ENCODE results near the gene TMEM269.

DNA sequence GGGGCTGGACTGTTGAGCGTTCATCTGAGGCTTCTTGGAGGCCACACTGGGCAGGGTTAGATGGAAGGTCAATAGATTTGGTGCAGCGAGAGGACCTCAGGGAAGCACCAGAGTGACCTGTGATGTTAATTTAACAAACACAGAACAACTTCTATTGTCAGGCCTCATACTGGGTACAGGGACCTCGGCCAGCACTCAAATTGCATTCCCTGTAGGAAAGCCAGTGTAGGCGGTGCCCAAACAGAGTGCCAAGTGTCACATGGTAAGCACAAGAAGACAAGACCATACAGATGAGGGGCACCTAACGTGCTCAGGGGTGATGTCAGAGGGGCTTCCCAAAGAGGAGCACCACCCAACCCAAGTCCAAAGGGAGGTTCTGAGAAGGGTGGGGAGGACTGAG, 1.3 kb downstream of the TMEM269 start:
- TF ChIP-seq POLR2A (IDR thresholded peaks at IDR 0.05), result no peak
- no peak for TF ChIP-seq POLR2AphosphoS5 (IDR thresholded peaks at IDR 0.05)
- TF ChIP-seq, protein P1, sequence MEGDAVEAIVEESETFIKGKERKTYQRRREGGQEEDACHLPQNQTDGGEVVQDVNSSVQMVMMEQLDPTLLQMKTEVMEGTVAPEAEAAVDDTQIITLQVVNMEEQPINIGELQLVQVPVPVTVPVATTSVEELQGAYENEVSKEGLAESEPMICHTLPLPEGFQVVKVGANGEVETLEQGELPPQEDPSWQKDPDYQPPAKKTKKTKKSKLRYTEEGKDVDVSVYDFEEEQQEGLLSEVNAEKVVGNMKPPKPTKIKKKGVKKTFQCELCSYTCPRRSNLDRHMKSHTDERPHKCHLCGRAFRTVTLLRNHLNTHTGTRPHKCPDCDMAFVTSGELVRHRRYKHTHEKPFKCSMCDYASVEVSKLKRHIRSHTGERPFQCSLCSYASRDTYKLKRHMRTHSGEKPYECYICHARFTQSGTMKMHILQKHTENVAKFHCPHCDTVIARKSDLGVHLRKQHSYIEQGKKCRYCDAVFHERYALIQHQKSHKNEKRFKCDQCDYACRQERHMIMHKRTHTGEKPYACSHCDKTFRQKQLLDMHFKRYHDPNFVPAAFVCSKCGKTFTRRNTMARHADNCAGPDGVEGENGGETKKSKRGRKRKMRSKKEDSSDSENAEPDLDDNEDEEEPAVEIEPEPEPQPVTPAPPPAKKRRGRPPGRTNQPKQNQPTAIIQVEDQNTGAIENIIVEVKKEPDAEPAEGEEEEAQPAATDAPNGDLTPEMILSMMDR (IDR thresholded peaks at IDR 0.05), result no peak

Data from stomach (tissue), 4 donors.